NCI-H2081 treated with DMSO at 0.1 percent for 48 hours (cell line): ENCODE data around the gene GLUD1.
A peak's percentile ranks its signal among the peaks of the same experiment; 100 is the strongest.
"Not testable (repeated sequence)": the region's sequence is repeated elsewhere in the genome, so short reads cannot be mapped to it uniquely, and the experiment has no call there.

Experiments used
- DNase-seq: peaks from one replicate; lab custom pipeline; 2025; lab: John Stamatoyannopoulos, UW

Gene GLUD1

DNA sequence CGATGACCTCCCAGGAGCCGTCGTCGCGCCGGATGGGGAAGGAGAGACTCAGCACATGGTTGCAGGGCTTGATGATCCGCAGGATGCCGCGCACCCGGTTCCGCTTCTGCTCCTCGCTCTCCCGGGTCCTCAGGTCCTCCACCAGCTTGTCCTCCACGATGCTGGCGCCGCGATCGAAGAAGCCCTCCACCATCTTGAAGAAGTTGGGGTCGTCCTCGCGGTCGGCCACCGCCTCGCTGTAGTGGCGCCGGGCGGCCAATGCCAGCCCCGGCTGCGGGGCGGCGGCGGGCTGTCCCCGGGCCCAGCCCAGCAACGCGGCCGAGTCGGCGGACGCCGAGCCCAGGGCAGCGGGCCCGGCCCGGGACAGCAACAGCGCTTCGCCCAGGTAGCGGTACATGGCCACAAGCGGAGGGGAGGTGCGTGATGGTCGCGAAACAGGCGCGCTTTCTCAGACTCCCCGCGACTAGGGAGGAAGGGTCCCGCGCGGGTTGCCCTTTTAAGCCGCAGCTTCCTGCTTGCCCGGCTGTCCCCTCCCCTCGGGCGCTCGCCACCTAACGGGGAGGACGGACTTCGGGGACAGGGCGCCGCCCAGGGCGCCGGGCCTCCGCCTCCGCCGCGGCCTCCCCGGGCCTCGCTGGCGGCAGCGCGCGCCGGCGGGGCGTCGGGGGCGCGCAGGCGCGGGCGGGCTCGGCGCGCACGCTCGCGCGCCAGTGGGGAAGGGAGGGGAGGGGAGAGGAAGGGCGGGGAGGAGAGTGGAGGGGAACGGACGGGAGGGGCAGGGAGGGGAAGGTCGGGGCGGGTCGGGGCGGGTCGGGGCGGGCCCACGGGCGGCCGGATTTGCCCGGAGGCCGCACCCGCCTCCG lies at the start of gene GLUD1, which contains the start of gene SHLD2:
Gene GLUD1, minus strand, starts transcription at position 471 of the 863 bp plus-strand sequence. Its CDS starts 74 bp downstream, at position 397.
Gene SHLD2, plus strand, starts transcription at position 834 of the 863 bp plus-strand sequence. CDS start 56,149 bp downstream, outside the sequence.
- DNase-seq = peak; percentile 10

DNA sequence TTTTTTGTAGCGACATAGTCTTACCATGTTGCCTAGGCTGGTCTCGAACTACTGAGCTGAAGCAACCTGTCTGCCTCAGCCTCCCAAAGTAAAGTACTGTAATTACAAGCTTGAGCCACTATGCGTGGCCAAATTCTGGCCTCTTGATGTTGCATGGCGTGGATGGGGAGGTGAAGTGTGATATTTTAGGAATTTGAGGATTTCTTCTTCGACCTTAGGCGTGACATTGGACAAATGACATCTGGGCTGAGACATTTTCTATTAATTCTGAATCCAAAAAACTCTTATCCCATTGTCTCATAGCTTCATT lies 48.4 kb upstream of the GLUD1 start:
- DNase-seq = not testable (repeated sequence)

DNA sequence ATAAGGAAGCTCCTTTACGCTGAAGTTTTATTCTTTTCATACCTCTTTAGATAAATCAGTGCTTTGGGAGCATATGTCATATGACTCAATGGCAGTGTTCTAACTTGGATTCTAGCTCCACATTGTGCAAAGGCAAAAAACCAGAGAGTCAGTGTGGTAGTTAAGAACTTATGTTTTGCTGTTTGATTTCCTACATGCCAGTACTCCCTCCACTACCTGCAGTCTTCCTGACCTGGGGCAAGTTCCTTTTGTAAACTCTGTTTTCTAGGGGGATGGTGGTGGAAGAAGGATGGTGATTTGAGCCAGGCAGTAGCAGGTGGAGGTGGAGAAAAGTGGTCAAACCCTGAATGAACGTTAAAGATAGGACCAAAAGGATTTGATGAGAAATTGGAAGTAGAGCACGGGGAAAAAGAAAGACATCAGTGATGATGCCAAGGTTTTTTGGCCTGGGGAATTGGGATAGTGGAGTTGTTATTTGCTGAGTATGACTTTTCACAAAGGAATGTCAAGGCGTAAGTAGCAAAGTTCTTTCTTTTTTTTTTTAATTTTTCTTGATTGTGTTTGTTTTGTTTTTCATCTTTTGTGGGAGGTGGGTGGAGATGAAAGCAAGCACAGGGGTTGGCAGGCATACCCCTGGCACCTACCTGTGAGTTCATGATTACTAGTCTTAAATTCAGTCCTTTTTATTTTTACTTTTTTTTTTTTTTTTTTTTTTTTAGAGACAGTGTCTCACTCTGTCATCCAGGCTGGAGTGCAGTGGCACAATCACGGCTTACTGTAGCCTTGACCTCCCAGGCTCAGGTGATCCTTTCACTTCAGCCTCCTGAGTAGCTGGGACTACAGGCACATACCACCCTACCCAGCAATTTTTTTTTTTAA lies 47.8 kb upstream of the GLUD1 start:
- DNase-seq = not testable (repeated sequence)

DNA sequence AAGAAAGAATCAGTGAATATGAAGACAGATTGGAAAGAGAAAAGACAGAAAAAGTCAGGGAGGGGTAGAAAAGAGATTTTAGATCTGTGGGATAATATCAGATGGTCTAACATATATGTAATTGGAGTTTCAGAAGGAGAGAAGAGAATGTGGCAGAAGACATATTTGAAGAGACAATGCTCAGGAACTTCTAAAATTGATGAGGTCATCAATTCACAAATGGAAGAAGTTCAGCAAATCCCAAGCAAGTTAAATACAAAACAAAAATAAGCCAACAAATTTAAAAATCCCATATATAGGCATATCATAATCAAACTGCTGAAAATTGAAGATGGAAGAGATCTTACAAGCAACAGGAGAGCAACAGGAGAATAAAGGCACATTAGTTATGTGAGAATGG lies 42.8 kb upstream of the GLUD1 start:
- DNase-seq = not testable (repeated sequence)

DNA sequence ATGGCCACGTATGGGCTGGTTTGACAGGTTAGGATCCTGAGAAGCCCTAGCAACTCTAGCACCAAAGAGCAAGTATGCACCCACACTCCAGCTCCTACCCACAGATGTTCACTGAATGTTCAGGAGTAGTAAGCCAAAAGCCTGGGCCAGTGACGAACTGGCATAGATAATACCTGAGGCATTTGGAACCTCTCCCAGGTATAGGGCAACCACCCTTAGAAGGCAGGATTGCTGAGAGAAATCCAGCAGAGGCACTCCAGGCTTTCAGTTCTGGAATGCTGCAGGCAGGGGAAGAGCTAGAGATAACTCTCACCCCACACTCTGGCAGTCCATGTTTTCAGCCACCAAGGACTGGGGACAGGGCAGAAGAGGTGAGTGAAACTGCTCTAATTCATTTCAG lies 39.8 kb upstream of the GLUD1 start:
- not testable (repeated sequence) for DNase-seq

DNA sequence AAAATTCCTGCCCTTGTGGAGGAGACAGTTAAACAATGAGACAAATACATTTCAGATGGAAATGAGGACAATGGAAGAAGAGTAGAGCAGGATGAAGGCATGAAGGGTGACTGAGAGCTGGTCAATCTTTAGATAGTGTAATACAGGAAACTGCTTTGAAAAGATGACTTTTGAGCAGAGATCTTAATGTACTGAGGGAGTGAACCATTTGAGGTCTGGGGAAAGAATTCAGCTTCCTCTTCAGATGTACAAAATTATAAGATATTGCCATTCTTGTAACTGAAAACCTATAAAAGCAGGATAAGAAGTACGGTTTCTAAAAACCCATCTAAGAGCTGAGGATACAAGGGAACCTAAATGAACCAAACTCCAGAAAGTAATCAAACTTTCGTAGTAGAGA lies 39.3 kb upstream of the GLUD1 start:
- DNase-seq = not testable (repeated sequence)

DNA sequence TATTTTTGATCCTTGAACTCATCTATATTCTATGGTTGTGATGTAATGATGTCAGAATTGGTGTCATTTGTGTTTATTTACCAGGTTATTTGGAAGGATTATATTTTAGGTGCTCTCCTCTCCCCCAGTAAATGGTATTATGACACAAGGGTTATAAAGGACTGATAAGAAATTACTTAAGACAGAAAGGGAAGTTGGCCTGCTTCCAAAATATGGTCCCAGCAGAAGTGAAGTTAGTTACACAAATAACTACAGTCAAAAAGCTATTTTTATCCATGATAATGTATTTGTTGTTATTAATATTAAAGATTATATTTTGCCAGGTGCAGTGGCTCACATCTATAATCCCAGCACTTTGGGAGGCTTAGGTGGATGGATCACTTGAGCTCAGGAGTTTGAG lies 37.5 kb upstream of the GLUD1 start:
- not testable (repeated sequence) for DNase-seq

DNA sequence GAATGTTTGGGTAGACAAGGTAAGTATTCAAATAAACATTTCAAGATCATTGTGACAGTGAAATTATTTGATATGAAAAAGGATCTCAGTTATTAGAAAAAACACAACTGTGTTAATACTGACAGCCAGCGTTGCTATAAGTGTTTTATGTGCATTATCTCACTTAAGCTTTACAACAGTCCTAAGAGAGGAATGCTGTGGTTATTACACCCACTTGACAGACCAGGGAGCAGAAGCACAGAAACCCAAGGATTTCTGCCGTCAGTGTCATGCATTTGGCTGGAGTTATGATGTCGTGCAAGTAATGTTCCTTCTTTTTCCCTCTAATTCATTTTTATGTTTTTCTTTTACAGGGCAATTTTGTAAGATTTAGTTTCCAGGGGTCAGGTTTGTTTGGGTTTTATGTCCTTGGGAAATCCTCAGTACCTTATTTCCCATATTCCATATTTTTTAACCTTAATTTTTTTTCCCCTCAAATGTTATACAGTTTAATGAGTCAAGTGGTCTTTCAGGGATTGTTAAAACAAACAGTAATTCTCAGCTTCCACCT lies 33.0 kb upstream of the GLUD1 start:
- not testable (repeated sequence) for DNase-seq

DNA sequence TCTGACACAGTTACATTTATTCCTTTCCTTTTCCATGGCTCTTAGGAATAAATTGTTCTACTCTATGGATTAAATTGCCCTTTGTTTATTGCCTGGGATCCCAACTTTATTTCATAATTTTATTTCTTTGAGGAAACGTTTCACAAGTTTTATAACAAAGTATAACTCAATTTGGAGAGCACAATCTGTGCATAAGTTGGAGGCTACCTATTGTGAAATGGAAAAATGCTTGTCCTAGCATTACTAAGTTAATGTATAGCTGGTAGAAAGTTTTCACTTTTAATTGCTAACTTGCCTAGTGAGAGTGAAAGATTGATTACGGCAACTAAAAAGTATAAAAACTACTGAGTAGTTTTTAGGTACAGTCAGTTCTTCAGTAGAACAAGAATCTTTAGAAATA lies 32.4 kb upstream of the GLUD1 start:
- DNase-seq = not testable (repeated sequence)

DNA sequence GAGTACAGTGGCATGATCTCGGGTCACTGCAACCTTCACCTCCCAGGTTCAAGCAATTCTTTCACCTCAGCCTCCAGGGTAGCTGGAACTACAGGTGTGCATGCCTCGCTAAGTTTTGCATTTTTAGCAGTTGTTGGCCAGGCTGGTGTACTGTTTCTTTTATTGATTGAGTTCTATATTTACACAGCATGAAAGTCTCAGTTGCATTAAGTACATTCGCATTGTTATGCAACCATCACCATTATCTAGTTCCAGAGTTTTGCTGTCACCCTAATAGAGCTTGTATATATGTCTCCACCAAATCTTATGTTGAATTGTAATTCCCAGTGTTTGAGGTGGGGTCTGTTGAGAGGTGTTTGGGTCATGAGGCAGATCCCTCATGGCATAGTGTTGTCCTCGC lies 28.7 kb upstream of the GLUD1 start:
- DNase-seq = not testable (repeated sequence)

DNA sequence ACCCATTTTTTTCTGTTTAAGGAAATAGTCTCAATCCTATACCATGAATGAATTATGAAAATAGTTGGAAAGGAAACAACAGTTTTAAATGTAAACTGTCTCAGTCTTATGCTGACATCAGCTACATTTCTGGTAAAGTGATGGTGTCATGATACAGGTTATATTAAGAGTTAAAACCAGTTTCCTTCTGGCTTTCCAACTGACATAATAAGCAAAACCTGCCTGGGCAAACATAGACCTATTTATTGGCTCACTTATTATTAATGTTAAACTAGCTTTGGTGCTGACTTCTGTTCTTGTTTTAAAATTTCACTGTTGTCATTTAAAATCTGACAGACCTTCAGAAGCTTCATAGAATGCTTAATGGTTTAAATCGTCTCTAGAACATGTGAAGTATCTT lies 24.4 kb upstream of the GLUD1 start:
- not testable (repeated sequence) for DNase-seq

DNA sequence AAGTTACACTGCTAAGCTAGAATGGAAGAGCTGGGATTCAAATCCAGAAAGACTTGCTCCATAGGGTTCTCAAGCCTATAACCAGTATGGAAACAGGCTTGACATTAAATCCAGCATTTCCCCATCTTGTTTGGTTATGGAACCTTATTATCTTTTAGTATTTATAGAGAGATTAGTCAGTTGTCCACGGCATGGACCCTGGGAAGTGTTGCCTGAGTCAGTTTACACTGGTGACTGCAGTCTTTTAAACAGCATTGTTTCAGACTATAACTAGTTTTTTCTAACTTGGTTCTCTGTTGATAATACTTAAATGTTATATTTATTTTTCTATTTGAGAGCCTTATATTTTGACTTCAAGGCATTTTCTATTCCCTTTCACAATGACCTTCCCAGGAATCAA lies 23.5 kb upstream of the GLUD1 start:
- DNase-seq = not testable (repeated sequence)

DNA sequence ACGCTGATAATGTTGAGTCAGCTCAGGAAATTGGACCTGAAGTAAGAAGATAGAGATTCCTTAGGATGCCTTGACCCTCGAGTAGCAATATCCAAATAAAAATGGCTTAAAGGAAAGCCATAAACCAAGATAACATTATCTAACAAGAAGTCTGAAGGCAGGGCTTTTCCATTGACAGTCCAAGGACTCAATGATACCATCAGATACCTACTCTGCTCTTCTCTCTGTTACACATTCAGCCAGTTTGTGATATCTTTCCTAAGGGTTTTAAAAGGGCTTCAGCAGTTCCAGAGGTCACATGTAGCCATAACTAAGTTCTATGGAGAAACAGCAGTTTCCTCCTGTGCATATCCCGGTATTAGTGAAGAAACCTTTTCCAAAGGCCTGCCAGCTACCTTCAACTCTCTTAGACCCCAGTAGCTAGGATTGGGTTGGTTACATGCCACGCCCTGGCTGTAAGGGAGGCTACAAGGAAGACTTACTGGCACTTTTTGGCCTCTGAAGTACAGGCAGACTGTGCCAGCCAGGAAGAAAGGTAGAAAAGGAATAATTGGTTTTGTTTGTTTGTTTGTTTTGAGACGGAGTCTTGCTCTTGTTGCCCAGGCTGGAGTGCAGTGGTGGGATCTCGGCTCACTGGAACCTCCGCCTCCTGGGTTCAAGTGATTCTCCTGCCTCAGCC lies 10.9 kb upstream of the GLUD1 start:
- no peak for DNase-seq

DNA sequence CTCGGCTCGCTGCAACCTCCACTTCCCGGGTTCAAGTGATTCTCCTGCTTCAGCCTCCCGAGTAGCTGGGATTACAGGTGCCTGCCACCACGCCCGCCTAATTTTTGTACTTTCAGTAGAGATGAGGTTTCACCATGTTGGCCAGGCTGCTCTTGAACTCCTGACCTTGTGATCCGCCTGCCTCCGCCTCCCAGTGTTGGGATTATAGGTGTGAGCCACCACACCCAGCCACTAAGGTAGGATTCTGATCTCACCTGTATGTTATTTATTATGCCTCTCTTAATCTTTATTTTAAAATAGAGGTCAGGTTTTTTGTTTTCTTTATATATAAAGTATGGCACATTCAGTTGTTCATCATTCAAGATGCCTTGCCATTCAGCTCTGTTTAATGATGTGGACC lies 10.1 kb upstream of the GLUD1 start:
- DNase-seq = not testable (repeated sequence)

DNA sequence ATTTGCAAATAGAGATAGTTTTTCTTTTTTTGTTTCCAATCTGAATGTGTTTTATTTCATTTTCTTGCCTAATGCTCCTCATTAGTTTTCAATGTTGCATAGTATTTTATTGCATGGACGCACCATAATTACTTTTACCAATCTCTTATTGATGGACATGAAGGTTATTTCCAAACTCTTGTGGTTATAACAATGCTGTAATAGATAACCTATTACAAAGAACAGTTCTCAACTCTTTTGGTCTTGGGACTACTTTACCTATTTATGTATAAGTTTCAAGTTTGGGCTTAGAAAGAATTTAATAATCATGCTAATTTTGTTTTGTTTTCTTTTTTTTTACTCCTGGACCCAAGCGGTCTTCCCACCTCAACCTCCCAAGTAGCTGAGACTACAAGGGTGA lies 7.4 kb upstream of the GLUD1 start:
- no peak for DNase-seq

DNA sequence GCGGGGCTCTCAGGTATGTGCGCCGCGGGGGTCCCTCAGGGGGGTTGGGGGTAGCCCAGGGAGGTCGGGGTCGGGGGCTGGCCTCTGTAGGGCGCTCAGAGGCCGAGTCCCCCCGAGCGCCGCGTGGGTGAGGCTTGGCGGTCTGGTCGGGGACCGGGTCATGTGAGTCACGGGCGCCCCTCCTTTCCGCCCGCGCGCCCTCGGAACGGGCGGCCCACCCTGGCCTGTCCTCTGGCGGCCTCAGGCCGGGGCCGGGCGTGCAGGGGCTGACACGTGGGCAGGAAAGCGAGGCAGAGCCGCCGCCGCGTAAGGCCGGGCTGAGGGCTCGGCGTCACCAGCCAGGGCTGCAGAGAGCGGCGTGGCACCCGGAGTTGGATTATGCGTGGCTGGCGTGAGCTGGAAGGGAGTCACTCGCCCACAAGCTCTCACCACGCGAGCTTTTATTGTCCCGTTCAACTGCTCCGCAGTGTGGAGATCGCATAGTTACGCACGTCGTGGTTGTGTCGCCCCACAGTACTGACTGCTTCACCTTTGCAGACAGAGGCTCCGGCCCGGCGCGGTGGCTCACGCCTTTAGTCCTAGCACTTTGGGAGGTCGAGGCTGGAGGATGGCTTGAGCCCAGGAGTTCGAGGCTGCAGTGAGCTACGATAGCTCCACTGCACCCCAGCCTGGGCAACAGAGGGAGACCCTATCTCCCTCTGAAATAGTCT lies 748 bp upstream of the GLUD1 start:
- DNase-seq = no peak

DNA sequence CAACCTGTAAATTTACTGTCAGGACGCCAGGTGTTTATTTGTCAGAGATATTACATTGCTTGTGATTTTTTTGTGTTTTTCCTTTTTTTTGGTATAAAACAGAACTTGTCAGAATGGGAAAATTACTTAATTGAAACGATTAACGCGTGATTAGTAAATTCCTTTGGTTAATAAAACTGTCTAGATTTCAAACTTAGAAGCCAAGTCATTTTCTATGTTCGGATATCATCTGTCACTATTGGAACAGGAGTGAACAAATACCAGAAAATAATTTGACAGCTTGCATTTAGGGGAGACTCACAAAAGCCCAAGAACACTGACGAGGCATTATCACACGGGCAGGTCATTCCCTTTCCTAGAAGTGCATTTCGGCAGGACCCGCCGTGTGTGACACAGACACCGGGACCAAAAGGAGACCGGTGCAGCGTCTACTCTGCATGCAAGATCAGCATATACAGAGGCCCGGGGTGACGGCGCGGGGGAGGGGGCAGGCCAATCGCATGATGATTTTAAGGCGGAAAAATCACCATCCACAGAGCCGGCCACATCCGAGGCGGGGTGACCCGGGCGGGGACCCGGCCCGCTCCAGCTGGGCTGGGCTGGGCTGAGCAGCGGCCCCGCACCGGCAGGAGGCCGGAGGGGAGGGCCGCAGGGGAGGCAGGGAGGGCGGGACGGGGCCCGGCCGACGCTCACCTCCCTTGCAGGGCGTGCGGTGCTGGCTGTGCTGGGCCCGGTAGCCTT lies 841 bp downstream of the GLUD1 start:
- DNase-seq = no peak

DNA sequence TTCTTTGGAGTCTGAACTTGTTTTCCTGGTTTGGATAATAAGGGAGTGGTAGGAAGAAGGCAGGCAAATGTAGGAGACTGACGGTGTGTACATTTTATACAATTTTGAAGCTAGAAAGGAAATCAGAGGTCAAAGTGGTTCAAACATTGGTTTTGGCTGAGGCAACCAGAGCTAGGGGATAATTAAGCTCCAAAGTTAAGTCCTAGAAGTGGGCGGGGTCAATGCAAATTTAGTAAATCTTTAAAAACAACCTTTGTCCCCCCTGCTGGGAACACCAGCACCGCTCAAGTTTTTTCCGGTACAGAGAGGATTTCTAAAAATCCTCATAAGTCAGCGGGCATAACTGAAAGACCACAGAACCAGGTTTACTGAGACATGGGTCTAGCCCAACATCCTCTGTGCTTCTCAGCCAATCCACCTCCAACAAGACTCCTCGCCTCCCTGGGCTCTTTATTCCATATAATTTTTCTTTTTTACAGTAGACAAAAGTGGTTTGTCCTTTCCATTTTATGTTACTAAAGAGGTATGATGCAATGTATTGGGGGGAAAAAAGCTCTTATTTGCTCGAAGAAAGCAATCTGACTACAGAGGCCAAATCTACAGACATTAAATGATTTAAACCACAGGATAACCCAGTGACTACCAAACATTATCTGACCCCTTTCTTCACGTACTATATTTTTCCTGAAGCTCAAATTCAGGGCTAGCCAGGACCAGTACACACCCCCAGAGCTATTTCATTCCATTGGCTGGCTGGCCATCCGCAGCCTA lies 1.6 kb downstream of the GLUD1 start:
- DNase-seq = no peak

DNA sequence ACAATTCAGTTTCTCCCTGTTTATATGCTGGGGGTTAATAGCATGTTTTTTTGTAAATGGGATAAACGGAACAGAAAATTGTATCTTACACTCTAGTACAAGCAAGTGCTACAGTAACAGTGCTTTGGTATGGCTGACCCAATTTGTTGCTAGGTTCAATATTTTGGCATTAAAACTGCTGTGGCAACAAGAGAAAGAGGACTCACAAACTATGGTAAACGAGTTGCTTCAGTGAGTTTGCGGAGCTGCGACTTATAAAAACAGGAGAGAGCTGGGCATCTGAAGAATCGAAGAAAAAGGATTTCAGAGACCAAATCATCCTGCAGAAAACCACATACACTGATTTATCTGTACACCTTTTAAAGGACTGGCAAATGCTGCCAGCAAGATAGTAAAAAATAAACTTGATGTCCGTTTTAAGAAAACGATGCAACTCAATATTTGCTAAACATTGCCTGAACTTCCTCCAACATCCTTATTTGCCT lies 2.2 kb downstream of the GLUD1 start:
- DNase-seq = no peak

DNA sequence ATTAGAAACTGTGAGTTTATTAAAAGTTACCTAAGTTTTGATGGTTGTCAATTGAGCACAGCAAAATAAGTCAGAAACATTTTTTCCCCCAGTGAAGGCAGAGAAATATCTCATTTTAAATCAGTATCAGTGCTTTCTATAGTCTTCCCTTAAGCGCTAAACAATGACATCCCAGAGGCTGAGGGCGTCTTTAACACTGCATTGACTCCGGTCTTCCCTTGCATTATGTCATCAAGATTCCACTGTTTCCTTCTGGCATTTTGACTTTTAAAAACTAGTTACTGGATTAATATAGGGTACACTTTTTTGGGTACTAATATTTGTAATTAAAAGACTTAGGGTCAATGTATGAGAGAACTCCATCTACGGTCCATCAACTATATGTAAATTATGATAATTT lies 3.9 kb downstream of the GLUD1 start:
- DNase-seq = no peak
